Measurements from ENCODE around the gene TTLL5.

GRCh38 chr14:75626863-75627262, 34.2 kb upstream of the TTLL5 start:
- TF ChIP-seq CTCF (IDR thresholded peaks at IDR 0.05), result no peak
- TF ChIP-seq POLR2A (IDR thresholded peaks at IDR 0.05), result no peak
